HepG2 (cell line): ENCODE measurements around the gene CTNNA2. TPM values are rescaled to one million over a fixed set of nuclear protein-coding genes. Genes with fewer than 3 reads are reported as not detected.

Experiments used
- ATAC-seq: fragments of 200-7000 bp; cut with Tn5 transposase; 3 replicates; pipeline ENCODE4 v1.9.1; 2020; ENCODE audit warnings: mild to moderate bottlenecking, moderate library complexity
- BruUV-seq: library from RNA; stranded (reverse); fragments of 400-500 nt; replicated peaks from 2 replicates; lab custom pipeline; 2021; lab: Mats Ljungman, UMichigan
- CTCF ChIA-PET: fragments of 300-600 bp; formaldehyde crosslinking; extraction: SDS; loops from one replicate; lab custom pipeline; 2021; ENCODE audit warnings: low total read pairs, inconsistent platforms, low intra/inter-chr PET ratio; lab: Yijun Ruan, JAX
- POLR2A ChIA-PET: fragments of 350-600 bp; sonication (Branson Sonifier 250); formaldehyde crosslinking; loops from one replicate; lab custom pipeline; 2020; ENCODE audit warnings: antibody characterized with exemption, inconsistent platforms; lab: Yijun Ruan, JAX
- DNase-seq: peaks from one replicate; pipeline ENCODE4 v3.0.0-alpha.2; 2015; ENCODE audit warnings: low spot score
- FAIRE-seq: peaks from 3 replicates; lab custom pipeline; 2011; peaks lifted over from hg19 to GRCh38; lab: Jason Lieb, UNC
- H2AFZ ChIP-seq: one replicate; pipeline ENCODE4 v1.6.1; 2011; ENCODE audit warnings: low read length, inconsistent platforms
- H3K27ac ChIP-seq: fragments of 300-600 bp; 3 replicates; pipeline ENCODE4 v1.8.0; 2011; ENCODE audit warnings: mixed run types, mild to moderate bottlenecking, mixed read lengths, low read length, inconsistent platforms; ENCODE audit not compliant: insufficient read depth; ENCODE audit errors: extremely low read length
- H3K27me3 ChIP-seq, 2 experiments: fragments of 200-600 bp in 1 of 2; 2 replicates in 1 of 2; 3 replicates in 1 of 2; pipeline versions ENCODE4 v1.6.0 to v1.8.0; 2011; ENCODE audit warnings: low read length in 2 of 2, mild to moderate bottlenecking in 2 of 2, moderate library complexity in 2 of 2, inconsistent platforms in 1 of 2; ENCODE audit not compliant: insufficient read depth in 2 of 2, control insufficient read depth in 1 of 2
- H3K36me3 ChIP-seq, 2 experiments: fragments of 200-600 bp in 1 of 2; replicated peaks in 1 of 2; 2 replicates in 1 of 2; 3 replicates in 1 of 2; pipeline versions ENCODE4 v1.5.1 to v1.8.0; 2011; ENCODE audit warnings: low read length in 2 of 2, inconsistent platforms in 1 of 2; ENCODE audit not compliant: insufficient read depth in 2 of 2, control insufficient read depth in 1 of 2
- H3K4me1 ChIP-seq: 2 replicates; pipeline ENCODE4 v1.5.1; 2012; ENCODE audit warnings: low read length, inconsistent platforms; ENCODE audit not compliant: insufficient read depth
- H3K4me2 ChIP-seq: 2 replicates; pipeline ENCODE4 v1.6.0; 2011; ENCODE audit warnings: low read depth, low read length, inconsistent platforms
- H3K4me3 ChIP-seq, 3 experiments: fragments of 200-600 bp in 1 of 3; sonication (generic), shearing (Covaris generic) in 1 of 3; replicated peaks in 1 of 3; 2 replicates each; pipeline ENCODE4 v1.5.1; 2011 to 2016; ENCODE audit warnings: low read length in 3 of 3, inconsistent platforms in 2 of 3, low read depth in 2 of 3, mild to moderate bottlenecking in 2 of 3, control low read depth in 1 of 3, mixed read lengths in 1 of 3; ENCODE audit not compliant: insufficient read depth in 1 of 3
- H3K79me2 ChIP-seq: one replicate; pipeline ENCODE4 v1.6.1; 2011; ENCODE audit warnings: low read length, inconsistent platforms; ENCODE audit not compliant: insufficient read depth
- H3K9ac ChIP-seq: 2 replicates; pipeline ENCODE4 v1.6.0; 2011; ENCODE audit warnings: mild to moderate bottlenecking, low read depth, low read length, inconsistent platforms; ENCODE audit not compliant: insufficient read depth
- H3K9me3 ChIP-seq: 2 replicates; pipeline ENCODE4 v1.5.1; 2012; ENCODE audit warnings: mild to moderate bottlenecking, low read length
- H4K20me1 ChIP-seq: 2 replicates; pipeline ENCODE4 v1.6.0; 2011; ENCODE audit warnings: inconsistent platforms, mild to moderate bottlenecking, low read length, moderate library complexity; ENCODE audit not compliant: insufficient read depth
- CHCHD3 ChIP-seq: sonication (generic); formaldehyde crosslinking; IDR thresholded peaks from 2 replicates; pipeline ENCODE4 v1.8.0; 2022; ENCODE audit warnings: mild to moderate bottlenecking, missing genetic modification reagents, moderate library complexity
- HDAC6 ChIP-seq: fragments of 200-600 bp; sonication (generic); IDR thresholded peaks from 2 replicates; pipeline ENCODE4 v1.7.0; 2017; ENCODE audit warnings: mild to moderate bottlenecking, antibody characterized with exemption, low read length, low read depth
- MBD4 ChIP-seq: IDR thresholded peaks from 2 replicates; pipeline ENCODE4 v1.6.1; 2012; ENCODE audit warnings: low read length, inconsistent platforms, borderline replicate concordance
- SRY ChIP-seq: sonication (generic); formaldehyde crosslinking; IDR thresholded peaks from 2 replicates; pipeline ENCODE4 v1.8.0; 2022; ENCODE audit warnings: mild to moderate bottlenecking, missing genetic modification reagents
- TCF12 ChIP-seq, 2 experiments: fragments of 450-650 bp in 1 of 2; sonication (generic) in 1 of 2; formaldehyde crosslinking in 1 of 2; IDR thresholded peaks; 2 replicates each; pipeline versions ENCODE4 v1.6.1 to v1.8.0; 2017 to 2022; ENCODE audit warnings: antibody characterized with exemption in 1 of 2, mild to moderate bottlenecking in 1 of 2, missing genetic modification reagents in 1 of 2, moderate library complexity in 1 of 2
- TMF1 ChIP-seq: sonication (generic); formaldehyde crosslinking; IDR thresholded peaks from 2 replicates; pipeline ENCODE4 v1.8.1; 2022; ENCODE audit warnings: low read depth, missing genetic modification reagents
- ZNF619 ChIP-seq: sonication (generic); formaldehyde crosslinking; IDR thresholded peaks from 2 replicates; pipeline ENCODE4 v1.4.0; 2020; ENCODE audit warnings: mild to moderate bottlenecking, missing genetic modification reagents
- ZSCAN29 ChIP-seq: sonication (generic); formaldehyde crosslinking; conservative IDR thresholded peaks from 2 replicates; pipeline ENCODE4 v1.4.0; 2020; ENCODE audit warnings: mild to moderate bottlenecking, missing genetic modification reagents
- WGBS: methylation state at CpG from one replicate; pipeline ENCODE4 v1.1.6; 2017; ENCODE audit warnings: low lambda C conversion rate; 5-methylcytosine and 5-hydroxymethylcytosine counted together
- in situ Hi-C: cut with HindIII; loops from 2 replicates; pipeline ENCODE4 v1.10.0; 2017; ENCODE audit warnings: low pct_unique_long_range_greater_than_20kb; ENCODE audit not compliant: extremely low pct_ligation_motif_present
- intact Hi-C: fragments of 100-400 bp; cut with micrococcal nuclease; formaldehyde crosslinking; loops from one replicate; pipeline ENCODE4 v1.10.0; 2022; ENCODE audit not compliant: unreplicated experiment
- polyA plus RNA-seq, 8 experiments: library from polyadenylated mRNA; depleted of rRNA in 3 of 8; stranded (reverse) in 7 of 8; unstranded in 1 of 8; fragments of >200 nt; fragmentation: Illumina TruSeq in 4 of 8; extraction: Trizol in 4 of 8; gene quantifications; 2 replicates each; pipeline versions ENCODE4 v1.2.1 to v1.2.3, GENCODE V29; 2011 to 2016; ENCODE audit warnings: low read depth in 4 of 8, missing spikeins in 1 of 8, mixed read lengths in 1 of 8; ENCODE audit not compliant: insufficient read depth in 1 of 8
- total RNA-seq, 5 experiments: library from RNA; depleted of rRNA; stranded (reverse); fragments of >200 nt; fragmentation: Illumina TruSeq; extraction: Trizol; gene quantifications; 2 replicates each; pipeline ENCODE4 v1.2.3, GENCODE V29; 2016; ENCODE audit warnings: low read depth in 1 of 5
- TF ChIP-seq, protein P1 (sequence below): sonication (generic); formaldehyde crosslinking; conservative IDR thresholded peaks from 2 replicates; pipeline ENCODE4 v1.8.0; 2022; ENCODE audit warnings: mild to moderate bottlenecking, moderate library complexity, missing genetic modification reagents
- TF ChIP-seq, protein P2 (sequence below): fragments of 450-650 bp; IDR thresholded peaks from 2 replicates; pipeline ENCODE4 v1.6.1; 2017; ENCODE audit warnings: mild to moderate bottlenecking
- TF ChIP-seq, protein P3 (sequence below): sonication (generic); formaldehyde crosslinking; IDR thresholded peaks from 2 replicates; pipeline ENCODE4 v1.8.0; 2022; ENCODE audit warnings: mild to moderate bottlenecking, missing genetic modification reagents, borderline replicate concordance
- TF ChIP-seq, protein P4 (sequence below): sonication (generic); formaldehyde crosslinking; IDR thresholded peaks from 2 replicates; pipeline ENCODE4 v1.5.0; 2020; ENCODE audit warnings: missing genetic modification reagents

CTNNA2 gene
- total and polyA plus RNA-seq, 2 of the 13 experiments (the other 11 are each of a cell fraction or from before 2014, with no cell fraction given): not detected

DNA sequence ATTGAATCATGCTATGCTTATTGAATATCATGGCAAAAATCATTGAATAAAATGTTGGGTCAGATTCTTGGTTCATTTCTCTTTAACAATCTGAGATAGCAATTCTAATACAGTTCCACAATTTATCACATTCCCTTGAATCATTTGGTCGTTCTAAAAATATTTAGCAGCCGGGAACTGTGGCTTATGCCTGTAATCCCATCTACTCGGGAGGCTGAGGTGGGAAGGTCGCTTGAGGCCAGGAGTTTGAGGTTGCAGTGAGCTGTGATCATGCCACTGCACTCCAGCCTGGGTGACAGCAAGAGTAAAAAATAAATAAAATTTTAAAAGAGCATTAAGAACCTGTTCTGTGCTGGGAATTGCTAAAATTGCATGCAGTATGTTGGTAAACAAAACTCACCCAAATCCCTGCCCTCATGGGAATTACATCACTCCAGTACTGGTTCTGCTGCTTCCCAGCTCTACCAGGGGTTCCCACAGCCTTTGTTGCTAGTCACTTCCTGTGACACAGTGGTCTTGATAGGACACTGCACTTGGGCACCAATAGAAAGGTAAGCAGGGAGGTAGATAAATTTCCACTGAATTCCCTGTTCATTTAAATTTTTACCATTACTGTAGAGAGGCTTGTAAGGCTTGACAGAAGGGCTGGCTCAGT is 200.4 kb downstream of the CTNNA2 start (continued):
- TF ChIP-seq, protein P1, sequence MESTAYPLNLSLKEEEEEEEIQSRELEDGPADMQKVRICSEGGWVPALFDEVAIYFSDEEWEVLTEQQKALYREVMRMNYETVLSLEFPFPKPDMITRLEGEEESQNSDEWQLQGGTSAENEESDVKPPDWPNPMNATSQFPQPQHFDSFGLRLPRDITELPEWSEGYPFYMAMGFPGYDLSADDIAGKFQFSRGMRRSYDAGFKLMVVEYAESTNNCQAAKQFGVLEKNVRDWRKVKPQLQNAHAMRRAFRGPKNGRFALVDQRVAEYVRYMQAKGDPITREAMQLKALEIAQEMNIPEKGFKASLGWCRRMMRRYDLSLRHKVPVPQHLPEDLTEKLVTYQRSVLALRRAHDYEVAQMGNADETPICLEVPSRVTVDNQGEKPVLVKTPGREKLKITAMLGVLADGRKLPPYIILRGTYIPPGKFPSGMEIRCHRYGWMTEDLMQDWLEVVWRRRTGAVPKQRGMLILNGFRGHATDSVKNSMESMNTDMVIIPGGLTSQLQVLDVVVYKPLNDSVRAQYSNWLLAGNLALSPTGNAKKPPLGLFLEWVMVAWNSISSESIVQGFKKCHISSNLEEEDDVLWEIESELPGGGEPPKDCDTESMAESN (CRISPR knock-in tag): no peak
- no peak for TF ChIP-seq TCF12 (IDR thresholded peaks at IDR 0.05)
- no peak for TF ChIP-seq TCF12 (CRISPR knock-in tag; IDR thresholded peaks at IDR 0.05)
- no peak for TF ChIP-seq TMF1

DNA sequence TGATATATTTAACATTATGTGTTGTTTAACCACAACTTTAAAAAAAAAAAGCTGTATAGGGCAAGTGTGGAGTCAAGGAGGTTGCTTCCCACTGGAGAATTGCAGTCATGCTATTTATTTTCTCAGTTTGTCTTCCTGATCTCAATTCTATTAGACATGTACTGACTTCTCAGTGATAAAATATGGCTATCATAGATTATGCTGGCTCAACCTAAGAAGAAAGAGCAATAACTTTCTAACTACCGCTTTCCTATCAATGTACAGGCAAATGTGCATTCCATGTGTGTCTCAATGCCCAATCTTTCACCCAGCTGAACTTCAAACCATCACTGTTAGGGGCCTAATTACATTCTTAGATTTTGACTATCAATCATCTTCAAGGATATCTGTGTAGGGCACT is 201.4 kb downstream of the CTNNA2 start:
- 0% methylated on average over 1 of the region's 1 CpG for WGBS
- FAIRE-seq: no peak
- Histone ChIP-seq H3K27ac (no peak overlapping the region), H3K9ac (no peak overlapping the region), H4K20me1 (no peaks in the 10 kb centered on the region), H3K36me3 (no peaks in the 10 kb centered on the region), H3K4me2 (no peak overlapping the region), H3K79me2 (no peaks in the 10 kb centered on the region), H2AFZ (no peak overlapping the region), H3K4me3 (no peak overlapping the region), H3K9me3 (no peaks in the 10 kb centered on the region), H3K27me3 (no peaks in the 10 kb centered on the region), H3K4me1 (no peaks in the 10 kb centered on the region)
- in situ Hi-C loops (no loop called here), intact Hi-C loops (no loop called here)
- POLR2A ChIA-PET: no interaction called here
- no peak for DNase-seq
- TF ChIP-seq MBD4 (no peak), CHCHD3 (CRISPR knock-in tag) (no peak), SRY (no peak), ZSCAN29 (CRISPR knock-in tag) (no peak), ZNF619 (CRISPR knock-in tag) (no peak), HDAC6 (no peak)
- TF ChIP-seq, protein P2, sequence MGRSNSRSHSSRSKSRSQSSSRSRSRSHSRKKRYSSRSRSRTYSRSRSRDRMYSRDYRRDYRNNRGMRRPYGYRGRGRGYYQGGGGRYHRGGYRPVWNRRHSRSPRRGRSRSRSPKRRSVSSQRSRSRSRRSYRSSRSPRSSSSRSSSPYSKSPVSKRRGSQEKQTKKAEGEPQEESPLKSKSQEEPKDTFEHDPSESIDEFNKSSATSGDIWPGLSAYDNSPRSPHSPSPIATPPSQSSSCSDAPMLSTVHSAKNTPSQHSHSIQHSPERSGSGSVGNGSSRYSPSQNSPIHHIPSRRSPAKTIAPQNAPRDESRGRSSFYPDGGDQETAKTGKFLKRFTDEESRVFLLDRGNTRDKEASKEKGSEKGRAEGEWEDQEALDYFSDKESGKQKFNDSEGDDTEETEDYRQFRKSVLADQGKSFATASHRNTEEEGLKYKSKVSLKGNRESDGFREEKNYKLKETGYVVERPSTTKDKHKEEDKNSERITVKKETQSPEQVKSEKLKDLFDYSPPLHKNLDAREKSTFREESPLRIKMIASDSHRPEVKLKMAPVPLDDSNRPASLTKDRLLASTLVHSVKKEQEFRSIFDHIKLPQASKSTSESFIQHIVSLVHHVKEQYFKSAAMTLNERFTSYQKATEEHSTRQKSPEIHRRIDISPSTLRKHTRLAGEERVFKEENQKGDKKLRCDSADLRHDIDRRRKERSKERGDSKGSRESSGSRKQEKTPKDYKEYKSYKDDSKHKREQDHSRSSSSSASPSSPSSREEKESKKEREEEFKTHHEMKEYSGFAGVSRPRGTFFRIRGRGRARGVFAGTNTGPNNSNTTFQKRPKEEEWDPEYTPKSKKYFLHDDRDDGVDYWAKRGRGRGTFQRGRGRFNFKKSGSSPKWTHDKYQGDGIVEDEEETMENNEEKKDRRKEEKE: no peak
- TF ChIP-seq, protein P3, sequence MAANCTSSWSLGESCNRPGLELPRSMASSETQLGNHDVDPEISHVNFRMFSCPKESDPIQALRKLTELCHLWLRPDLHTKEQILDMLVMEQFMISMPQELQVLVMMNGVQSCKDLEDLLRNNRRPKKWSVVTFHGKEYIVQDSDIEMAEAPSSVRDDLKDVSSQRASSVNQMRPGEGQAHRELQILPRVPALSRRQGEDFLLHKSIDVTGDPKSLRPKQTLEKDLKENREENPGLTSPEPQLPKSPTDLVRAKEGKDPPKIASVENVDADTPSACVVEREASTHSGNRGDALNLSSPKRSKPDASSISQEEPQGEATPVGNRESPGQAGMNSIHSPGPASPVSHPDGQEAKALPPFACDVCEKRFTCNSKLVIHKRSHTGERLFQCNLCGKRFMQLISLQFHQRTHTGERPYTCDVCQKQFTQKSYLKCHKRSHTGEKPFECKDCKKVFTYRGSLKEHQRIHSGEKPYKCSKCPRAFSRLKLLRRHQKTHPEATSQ (CRISPR knock-in tag): no peak
- TF ChIP-seq, protein P4, sequence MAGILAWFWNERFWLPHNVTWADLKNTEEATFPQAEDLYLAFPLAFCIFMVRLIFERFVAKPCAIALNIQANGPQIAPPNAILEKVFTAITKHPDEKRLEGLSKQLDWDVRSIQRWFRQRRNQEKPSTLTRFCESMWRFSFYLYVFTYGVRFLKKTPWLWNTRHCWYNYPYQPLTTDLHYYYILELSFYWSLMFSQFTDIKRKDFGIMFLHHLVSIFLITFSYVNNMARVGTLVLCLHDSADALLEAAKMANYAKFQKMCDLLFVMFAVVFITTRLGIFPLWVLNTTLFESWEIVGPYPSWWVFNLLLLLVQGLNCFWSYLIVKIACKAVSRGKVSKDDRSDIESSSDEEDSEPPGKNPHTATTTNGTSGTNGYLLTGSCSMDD (CRISPR knock-in tag): no peak
- CTCF ChIA-PET: no interaction called here
- ATAC-seq: no peak
- no TSS peak for BruUV-seq
